Measurements from ENCODE around the gene TRIP10. TPM values are rescaled to one million over a fixed set of nuclear protein-coding genes. Genes with fewer than 3 reads are reported as not detected.

The TRIP10 gene
- total RNA-seq, 1 donor from 2014 or later, result 42.8 TPM

DNA sequence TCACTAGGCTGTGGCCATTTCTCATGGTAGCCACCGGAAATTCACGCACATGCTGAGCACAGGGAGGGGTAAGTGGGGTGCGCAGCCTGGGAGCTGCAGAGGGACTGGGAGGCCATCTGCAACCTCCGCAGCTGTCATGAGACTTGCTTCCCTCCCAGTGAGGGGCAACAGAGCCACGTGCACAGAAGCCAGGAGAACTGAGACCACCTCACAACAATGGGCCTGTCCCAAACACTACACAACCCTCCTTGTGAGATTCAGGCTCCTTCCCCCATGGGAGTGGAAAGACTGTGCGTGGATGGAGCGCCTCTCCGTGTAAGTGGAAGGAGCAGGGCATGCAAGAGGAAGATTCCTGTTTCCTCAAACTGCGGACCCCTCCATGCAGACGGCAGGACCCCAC is 27.9 kb upstream of the TRIP10 start:
- DNase-seq (ENCODE audit: low read depth), result no peak

DNA sequence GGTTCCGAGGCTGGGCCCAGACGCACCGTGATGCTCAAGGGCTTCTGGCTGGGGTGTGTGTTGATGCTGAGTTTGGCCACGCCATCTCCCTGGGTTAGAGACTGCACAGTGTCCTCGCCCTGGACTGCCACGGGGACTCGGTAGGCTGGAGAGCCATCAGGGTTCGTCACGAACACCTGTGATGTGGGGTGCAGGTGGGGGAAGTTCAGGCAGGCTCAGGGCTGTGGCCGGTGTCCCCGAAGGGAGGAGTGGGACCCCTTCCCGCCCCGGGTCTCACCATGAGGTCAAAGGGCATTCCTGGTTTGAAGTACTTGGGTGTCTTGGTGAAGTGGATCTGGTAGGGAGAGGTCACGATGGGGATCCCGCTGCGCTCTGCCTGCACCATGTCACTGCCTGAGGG is 27.2 kb upstream of the TRIP10 start:
- no peak for DNase-seq (ENCODE audit: low read depth)

DNA sequence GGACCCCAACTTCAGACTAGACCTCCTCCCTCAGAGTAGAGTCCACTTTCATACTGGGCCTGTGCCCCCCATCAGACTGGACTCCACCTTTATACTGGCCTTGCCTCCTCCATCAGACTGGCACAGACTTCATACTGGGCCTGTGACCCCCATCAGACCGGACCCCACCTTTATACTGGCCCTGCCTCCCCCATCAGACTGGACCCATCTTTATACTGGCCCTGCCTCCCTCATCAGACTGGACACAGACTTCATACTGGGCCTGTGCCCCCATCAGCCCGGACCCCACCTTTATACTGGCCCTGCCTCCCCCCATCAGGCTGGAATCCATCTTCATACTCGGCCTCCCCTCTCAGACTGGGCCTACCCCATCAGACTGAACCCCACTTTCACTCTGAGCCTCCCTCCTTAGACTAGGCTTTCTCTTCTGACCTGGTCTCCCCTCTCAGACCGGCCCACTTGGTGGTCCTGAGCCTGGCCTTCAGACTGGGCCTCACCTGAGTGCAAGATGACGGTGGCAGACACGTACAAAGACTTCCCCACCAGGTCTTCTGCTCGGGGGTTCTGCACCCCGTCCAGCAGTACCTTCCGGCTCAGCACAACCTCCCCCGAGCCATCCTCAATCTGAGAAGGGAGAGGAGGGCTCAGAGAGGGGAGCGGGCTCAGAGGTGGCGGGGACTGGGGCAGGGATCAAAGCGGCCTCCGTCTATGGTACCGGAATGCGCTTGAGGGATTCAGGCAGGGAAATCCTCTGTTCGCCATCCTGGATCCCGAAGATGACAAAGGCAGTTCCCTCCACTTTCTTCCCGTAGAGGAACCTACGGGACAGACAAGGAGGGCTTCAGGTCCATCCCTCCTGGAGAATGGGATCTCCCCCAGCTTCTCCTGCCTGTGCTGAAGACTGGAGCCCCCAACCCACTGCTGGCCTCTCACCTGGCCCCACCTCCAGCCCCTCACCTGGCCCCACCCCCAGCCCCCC is 26.5 kb upstream of the TRIP10 start:
- no peak for DNase-seq (ENCODE audit: low read depth)

DNA sequence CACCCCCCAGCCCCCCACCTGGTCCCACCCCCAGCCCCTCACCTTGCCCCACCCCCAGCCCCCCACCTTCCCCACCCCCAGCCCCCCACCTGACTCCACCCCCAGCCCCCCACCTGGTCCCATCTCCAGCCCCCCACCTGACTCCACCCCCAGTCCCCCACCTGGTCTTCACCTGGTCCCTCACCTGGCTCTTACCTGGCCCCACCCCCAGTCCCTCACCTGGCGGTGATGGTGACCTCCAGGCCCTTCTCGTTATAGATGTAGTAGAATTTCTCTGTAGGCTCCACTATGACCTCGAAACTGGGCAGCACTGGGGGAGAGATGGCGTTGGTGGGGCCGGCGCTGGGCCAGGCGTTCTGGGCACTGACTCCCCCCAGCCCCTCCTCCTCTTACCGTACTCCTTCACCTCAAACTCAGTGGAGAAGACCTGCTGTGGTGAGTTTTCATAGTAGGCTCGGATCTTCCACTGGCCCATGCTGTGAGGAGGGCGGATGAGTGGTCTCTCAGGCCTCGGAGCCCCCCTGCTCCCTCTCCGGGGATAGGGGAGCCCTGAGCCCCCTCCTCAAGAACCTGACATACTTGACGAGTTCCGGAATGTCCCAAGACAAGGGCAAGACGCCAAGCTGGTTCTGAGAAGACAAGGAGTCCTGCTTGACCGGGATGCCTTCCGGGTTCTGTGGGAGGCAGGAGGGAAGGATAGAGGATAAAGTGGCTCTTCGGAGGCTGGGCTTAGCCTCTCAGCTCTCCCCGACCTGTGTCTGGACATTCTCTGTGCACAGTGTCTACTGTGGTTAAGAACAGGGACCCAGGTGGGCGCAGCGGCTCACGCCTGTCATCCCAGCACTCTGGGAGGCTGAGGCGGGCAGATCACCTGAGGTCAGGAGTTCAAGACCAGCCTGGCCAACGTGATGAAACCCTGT is 25.4 kb upstream of the TRIP10 start:
- DNase-seq (ENCODE audit: low read depth), result no peak

- DNase-seq (ENCODE audit: low read depth), result no peak
These were observed 24.5 kb upstream of the TRIP10 start for GRCh38 chr19:6714749-6715555.

DNA sequence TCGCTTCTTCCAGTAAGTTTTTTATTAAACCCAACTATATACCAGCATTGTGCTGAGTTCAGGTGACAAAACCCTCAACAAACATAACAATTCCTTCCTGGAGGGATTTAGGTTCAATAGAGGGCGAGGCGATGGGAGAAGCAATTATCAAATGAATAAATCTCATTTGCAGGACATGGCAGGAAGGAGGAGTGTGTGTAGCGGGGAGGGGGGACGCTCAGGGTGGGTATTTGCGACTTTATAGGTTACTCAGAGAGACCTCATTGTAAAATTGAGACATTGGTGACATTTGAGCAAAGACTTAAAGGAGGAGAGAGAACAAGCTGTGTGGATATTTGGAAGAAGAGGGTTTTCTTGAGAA is 22.9 kb upstream of the TRIP10 start:
- DNase-seq (ENCODE audit: low read depth), result no peak

DNA sequence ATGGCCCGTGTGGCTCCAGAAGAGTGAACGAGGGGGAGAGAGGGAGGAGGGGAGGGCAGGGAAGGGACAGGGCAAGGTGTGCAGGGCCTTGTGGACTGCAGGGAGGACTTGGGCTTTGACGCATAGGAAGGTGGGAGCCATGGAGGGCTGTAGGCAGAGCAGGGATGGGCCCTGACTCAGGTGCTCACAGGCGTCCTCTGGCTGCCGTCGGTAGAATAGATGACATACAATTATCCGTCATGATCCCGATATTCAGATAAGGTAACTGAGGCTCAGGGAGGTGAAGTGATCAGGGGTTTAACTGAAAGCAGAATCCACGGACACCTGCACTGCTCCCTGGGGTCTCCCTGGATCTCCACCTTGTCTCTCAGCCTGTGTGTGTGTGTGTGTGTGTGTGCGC is 22.4 kb upstream of the TRIP10 start:
- no peak for DNase-seq (ENCODE audit: low read depth)

DNA sequence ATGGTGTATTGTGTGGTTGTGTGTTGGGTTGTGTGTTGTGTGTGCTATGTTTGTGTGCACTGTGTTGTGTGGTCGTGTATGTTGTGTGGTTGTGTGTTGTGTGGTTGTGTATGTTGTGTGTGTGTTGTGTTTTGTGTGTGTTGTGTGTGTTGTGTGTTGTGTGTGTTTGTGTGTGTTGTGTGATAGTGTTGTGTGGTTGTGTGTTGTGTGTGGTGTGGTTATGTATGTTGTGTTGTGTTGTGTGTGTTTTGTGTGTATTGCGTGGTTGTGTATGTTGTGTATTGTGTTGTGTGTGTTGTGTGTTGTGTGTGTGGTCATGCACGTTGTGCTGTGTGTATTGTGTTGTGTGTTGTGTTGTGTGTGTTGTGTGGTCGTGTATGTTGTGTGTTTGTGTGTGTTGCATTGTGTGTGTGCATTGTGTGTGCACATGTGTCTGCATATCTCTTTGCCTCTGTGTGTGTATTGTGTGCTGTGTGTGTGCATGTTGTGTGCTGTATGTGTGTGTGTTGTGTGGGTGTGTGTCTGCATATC is 22.0 kb upstream of the TRIP10 start:
- no peak for DNase-seq (ENCODE audit: low read depth)

GRCh38 chr19:6718111-6718740 is 21.3 kb upstream of the TRIP10 start:
- DNase-seq (ENCODE audit: low read depth), result no peak

GRCh38 chr19:6718741-6719539 is 20.5 kb upstream of the TRIP10 start:
- DNase-seq (ENCODE audit: low read depth), result peak; percentile 21

GRCh38 chr19:6719540-6719861 is 20.0 kb upstream of the TRIP10 start:
- DNase-seq (ENCODE audit: low read depth), result no peak

DNA sequence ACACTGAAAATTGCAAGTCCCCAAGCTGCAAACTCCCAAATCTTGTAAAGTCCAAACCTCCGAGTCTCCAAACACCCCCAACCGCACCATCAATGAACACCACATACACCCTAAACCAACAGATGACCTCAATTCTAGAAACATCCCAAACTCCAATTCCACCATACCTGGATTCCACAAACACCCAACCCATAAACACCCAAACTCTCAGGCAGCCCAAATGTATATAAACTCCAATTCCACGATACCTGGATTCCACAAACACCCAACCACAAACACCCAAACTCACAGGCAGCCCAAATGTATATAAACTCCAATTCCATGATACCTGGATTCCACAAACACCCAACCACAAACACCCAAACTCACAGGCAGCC is 19.5 kb upstream of the TRIP10 start:
- no peak for DNase-seq (ENCODE audit: low read depth)

- peak; percentile 84 for DNase-seq (ENCODE audit: low read depth)
These were observed 18.9 kb upstream of the TRIP10 start, which contains the start of gene C3 for GRCh38 chr19:6720369-6721137. TSS of gene C3 (minus strand) at chr19:6720650. CDS start at chr19:6720589, 61 bp downstream.

DNA sequence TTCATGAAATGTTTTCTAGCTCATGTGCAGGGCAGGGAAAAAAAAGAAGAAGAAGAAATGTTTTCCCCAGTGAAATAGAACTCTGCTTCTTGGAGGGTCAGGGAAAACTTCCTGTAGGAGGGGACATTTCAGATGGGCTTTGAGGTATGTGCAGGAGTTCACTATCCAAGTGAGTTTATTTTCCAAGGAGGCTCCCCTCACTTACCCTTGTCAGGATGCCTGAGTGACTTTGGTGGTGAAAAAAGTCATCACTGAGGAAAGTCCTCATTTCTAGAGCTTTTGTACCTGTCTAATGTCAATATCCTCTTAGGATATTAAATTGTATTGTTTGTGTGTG is 18.4 kb upstream of the TRIP10 start:
- no peak for DNase-seq (ENCODE audit: low read depth)

DNA sequence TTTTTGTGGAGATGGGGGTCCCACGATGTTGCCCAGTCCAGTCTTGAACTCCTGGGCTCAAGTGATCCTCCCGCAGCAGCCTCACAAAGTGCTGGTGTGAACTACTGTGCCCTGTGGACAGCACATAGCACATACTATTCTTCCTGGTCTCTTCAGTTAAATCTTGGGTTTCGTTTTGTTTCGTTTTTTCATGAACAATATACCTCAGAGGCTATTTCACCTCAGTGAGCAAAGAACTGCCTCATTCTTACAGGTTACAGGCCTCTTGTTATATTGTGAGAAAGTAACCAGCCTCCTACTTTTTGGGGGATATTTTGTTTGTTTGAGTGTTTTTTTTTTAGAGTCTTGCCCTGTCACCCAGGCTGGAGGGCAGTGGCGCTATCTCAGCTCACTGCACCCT is 17.7 kb upstream of the TRIP10 start:
- DNase-seq (ENCODE audit: low read depth), result peak; percentile 71

DNA sequence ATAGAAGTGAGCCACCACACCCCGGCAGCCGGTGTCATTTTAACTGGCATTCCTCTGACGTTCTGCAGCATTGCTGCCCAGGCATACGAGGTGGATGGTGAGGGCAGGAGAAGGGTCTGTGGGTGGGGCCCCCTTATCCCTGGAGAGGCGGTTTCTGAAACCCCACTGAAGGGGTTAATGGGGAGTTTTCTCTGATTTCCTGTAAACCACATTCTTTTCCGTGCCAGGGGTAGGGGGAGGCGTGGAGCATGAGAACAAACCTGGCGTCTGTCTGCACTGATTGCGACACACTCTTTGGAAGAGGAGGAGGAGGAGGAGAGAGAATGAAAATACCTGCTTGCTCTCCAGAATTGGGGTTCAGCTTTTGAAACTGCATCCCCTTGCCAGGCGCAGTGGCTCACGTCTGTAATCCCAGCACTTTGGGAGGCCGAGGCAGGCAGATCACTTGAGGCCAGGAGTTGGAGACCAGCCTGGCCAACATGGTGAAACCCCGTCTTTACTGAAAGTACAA is 16.3 kb upstream of the TRIP10 start:
- peak; percentile 85 for DNase-seq (ENCODE audit: low read depth)

GRCh38 chr19:6723738-6724137 is 15.7 kb upstream of the TRIP10 start:
- DNase-seq (ENCODE audit: low read depth), result peak; percentile 49

GRCh38 chr19:6724631-6725492 is 14.6 kb upstream of the TRIP10 start:
- DNase-seq (ENCODE audit: low read depth), result no peak

Measured in renal cortical epithelial cell (primary cell).